T-helper 2 cell (primary cell): Measurements from ENCODE around the gene ZNF653.
"Not testable (repeated sequence)": the region's sequence is repeated elsewhere in the genome, so short reads cannot be mapped to it uniquely, and the experiment has no call there.

Source experiments
- DNase-seq, 5 experiments: peaks; one replicate each; pipeline versions ENCODE4 v3.0.0 to v3.0.0-alpha.2; 2012 to 2022

ZNF653 gene

GRCh38 chr19:11480715-11481533 is 24.7 kb downstream of the ZNF653 start, which contains the start of gene ELAVL3:
TSS of gene ELAVL3 (minus strand) at chr19:11481046. CDS start at chr19:11480608, 438 bp downstream.
- no peak for DNase-seq

- DNase-seq = no peak
Measured at GRCh38 chr19:11479898-11480714, 25.5 kb downstream of the ZNF653 start.

GRCh38 chr19:11479090-11479897 is 26.3 kb downstream of the ZNF653 start:
- DNase-seq = no peak

- no peak for DNase-seq
Measured at GRCh38 chr19:11478167-11479089, 27.2 kb downstream of the ZNF653 start.

- DNase-seq = no peak
Measured at GRCh38 chr19:11475861-11476260, 29.8 kb downstream of the ZNF653 start.

GRCh38 chr19:11475343-11475742 is 30.3 kb downstream of the ZNF653 start:
- DNase-seq = not testable (repeated sequence)

- no peak for DNase-seq
Measured at GRCh38 chr19:11473725-11474124, 31.9 kb downstream of the ZNF653 start.

- not testable (repeated sequence) for DNase-seq
Measured at GRCh38 chr19:11468266-11468845, 37.3 kb downstream of the ZNF653 start.

GRCh38 chr19:11465600-11465999 is 40.0 kb downstream of the ZNF653 start:
- no peak for DNase-seq

- DNase-seq = no peak
Measured at GRCh38 chr19:11464333-11465265, 41.0 kb downstream of the ZNF653 start.

GRCh38 chr19:11463391-11463790 is 42.2 kb downstream of the ZNF653 start:
- DNase-seq = peak in 1 of 5 experiments; percentile 55

GRCh38 chr19:11461453-11461852 is 44.2 kb downstream of the ZNF653 start:
- DNase-seq = no peak

GRCh38 chr19:11460207-11460606 is 45.4 kb downstream of the ZNF653 start:
- no peak for DNase-seq

- not testable (repeated sequence) for DNase-seq
Measured at GRCh38 chr19:11458912-11459311, 46.7 kb downstream of the ZNF653 start.

GRCh38 chr19:11458236-11458900 is 47.3 kb downstream of the ZNF653 start:
- no peak for DNase-seq

- no peak for DNase-seq
Measured at GRCh38 chr19:11457831-11458230, 47.8 kb downstream of the ZNF653 start.

GRCh38 chr19:11457115-11457514 is 48.5 kb downstream of the ZNF653 start:
- no peak for DNase-seq

GRCh38 chr19:11456659-11457058 is 49.0 kb downstream of the ZNF653 start:
- DNase-seq = no peak

GRCh38 chr19:11455233-11455554 is 50.4 kb downstream of the ZNF653 start:
- not testable (repeated sequence) for DNase-seq
